HUDEP-2 (cell line): ENCODE measurements around the gene ZP1.
"Not testable (repeated sequence)": the region's sequence is repeated elsewhere in the genome, so short reads cannot be mapped to it uniquely, and the experiment has no call there.

Experiments
- DNase-seq, 76 experiments: peaks; one replicate each; lab custom pipeline; 2025; ENCODE audit not compliant: unreplicated experiment in 76 of 76; lab: John Stamatoyannopoulos, UW

The ZP1 gene

GRCh38 chr11:60866911-60867870 lies at the start of gene ZP1:
Gene ZP1, plus strand, starts transcription at chr11:60867542. Its CDS starts 20 bp downstream, at chr11:60867562.
- no peak for DNase-seq

GRCh38 chr11:60818057-60818456 lies 49.3 kb upstream of the ZP1 start:
- DNase-seq: no peak

- DNase-seq: no peak
These were observed 45.3 kb upstream of the ZP1 start for GRCh38 chr11:60821827-60822599.

- DNase-seq: not testable (repeated sequence)
These were observed 43.5 kb upstream of the ZP1 start for GRCh38 chr11:60823745-60824306.

DNA sequence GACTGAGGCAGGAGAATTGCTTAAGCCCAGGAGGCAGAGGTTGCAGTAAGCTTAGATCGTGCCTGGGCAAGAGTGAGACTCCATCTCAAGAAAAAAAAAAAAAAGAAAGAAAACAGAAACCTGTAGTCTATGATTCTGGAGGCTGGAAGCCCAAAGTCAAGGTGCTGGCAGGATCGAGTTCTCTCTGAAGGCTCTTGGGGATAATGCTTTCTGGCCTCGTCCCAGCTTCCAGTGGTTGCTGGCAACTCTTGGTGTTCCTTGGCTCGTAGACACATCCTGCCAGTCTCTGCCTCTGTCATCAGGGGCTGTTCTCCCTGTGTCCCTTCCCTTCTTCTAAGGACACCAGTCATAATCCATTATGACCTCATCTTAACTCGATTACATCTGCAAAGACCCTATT lies 42.2 kb upstream of the ZP1 start:
- no peak for DNase-seq

- DNase-seq: no peak
These were observed 41.6 kb upstream of the ZP1 start for GRCh38 chr11:60825790-60826189.

DNA sequence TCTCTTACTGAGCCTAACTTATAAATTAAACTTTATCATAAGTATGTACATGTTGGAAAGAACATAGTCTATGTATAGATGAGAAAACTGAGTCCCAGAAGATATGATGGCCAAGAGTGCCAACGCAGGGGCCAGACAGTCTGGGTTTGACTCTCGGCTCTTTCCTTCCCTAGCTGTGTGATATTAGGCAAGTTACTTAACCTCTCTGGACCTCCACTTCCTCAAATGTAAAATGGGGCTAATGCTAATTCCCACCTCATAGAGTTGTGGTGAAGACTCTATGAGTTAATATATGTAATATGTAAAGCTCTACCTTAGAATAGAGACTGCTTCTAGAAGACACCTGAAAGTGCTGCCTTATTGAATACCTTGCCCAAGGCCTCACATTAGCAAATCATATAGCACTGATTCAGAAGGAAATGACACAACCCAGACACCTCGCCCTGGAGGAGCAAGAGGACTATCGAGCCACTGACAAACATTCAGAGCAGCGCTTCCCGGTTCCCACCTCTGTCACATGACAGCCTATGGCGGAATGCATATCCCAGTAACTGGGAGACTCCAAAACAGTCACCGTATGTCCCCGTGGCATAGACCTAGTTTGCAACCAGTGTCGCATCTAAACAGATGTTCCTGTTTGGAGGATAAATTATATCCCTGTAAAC lies 36.7 kb upstream of the ZP1 start:
- no peak for DNase-seq

- DNase-seq: peak in 68 of 76 experiments; percentile 6 to 76 (median 52)
These were observed 36.2 kb upstream of the ZP1 start for GRCh38 chr11:60831143-60831500.

GRCh38 chr11:60831501-60832079 lies 35.8 kb upstream of the ZP1 start:
- peak in 3 of 76 experiments; percentile 3 to 12 (median 11) for DNase-seq

DNA sequence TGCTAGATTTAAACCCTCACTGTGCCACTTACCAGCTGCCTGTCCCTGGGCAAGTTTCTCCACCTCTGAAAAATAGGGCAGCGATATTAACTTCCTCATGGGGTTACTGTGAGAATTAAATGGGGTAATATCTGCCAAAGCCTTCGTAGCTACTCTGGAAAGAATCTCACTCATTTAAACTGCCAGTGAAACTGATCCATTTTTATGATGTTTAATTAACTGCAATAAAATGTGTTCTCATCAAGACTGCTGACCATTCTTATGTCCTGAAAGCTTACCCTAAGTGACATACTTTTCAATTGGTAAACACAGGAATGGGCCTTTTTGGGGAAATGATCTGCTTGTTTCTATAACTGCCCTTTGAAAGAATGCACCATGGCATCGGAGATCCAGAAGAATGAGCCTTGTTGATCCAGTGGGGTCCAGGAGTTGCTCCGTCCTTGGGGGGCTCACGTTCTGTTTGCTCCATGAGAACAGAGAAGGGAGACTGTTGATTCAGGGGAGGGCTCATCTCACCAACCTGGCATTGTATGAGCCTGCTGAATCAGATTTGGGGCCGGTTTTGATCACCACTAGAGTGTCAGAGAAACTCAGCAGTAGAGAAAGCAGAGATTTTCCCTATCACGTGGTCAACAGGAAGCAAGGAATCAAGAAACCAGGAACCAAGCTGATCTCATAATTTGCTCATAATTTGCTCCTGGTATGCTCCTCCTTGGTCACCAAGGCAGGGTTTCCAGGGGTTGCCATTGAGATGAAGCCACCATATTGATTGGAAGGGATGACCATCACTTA lies 32.4 kb upstream of the ZP1 start:
- no peak for DNase-seq

GRCh38 chr11:60835534-60835846 lies 31.9 kb upstream of the ZP1 start:
- DNase-seq: no peak

GRCh38 chr11:60836866-60837515 lies 30.4 kb upstream of the ZP1 start:
- no peak for DNase-seq

GRCh38 chr11:60838132-60838531 lies 29.2 kb upstream of the ZP1 start:
- peak in 5 of 76 experiments; percentile 8 to 20 (median 16) for DNase-seq

DNA sequence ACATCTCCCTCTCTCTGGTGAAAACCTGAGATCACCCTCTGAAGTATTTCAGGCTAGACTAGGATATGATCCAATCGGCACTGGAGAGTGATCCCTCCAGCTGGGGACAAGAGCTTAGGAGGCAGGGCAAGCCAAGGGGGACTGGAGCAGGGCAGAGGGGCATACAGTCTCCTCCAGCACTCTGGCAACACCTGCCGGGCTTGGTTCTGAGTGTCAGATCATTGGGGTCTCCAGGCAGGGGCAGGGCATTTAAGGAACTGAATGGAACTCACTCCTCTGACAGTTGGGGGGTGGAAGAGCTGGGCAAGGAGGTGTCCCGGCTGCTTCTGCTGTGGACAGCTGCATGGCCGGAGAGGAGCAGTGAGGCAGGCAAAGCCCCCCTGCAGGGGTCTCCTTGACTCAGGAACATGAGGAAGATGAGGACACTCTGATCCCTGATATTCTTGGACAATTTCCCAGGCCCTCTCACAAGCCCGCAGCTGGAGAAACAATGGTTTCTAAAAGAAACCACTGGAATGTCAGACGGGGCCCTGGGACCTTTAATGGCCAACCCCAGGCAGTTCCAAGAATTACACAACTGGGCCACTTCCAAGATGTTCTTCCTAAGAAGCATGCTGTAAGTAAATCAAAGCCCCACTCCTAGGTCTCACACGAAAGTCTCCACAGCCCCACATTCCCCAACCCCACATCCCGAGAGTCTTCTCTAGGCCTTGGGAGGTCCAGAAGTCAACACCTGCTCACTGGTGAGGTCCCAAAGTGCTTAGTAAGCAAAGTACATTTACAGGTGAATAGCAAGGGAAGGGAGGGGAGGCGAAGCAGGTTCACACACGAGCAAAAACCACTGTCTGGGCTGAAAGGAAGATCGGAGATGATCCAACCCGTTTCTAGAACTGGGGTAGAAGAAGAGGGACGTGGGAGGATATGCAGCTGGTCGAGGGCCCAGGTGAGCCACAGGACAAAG lies 26.6 kb upstream of the ZP1 start:
- no peak for DNase-seq

- DNase-seq: peak in 74 of 76 experiments; percentile 69 to 97 (median 92)
These were observed 25.3 kb upstream of the ZP1 start, which contains the start of gene CCDC86 for GRCh38 chr11:60841797-60842667. Gene CCDC86, plus strand, starts transcription at chr11:60842113. Its CDS starts 12 bp downstream, at chr11:60842125.

- DNase-seq: no peak
These were observed 24.4 kb upstream of the ZP1 start for GRCh38 chr11:60842668-60843600.
